ENCODE measurements around the gene ABLIM2. TPM values are rescaled to one million over a fixed set of nuclear protein-coding genes. Genes with fewer than 3 reads are reported as not detected.
A peak's percentile ranks its signal among the peaks of the same experiment; 100 is the strongest.

Gene ABLIM2
- total RNA-seq, 3 donors from 2014 or later, result 0.26 to 0.54 (median 0.30) TPM

- Mint-ChIP-seq H3K27me3 (ENCODE audit: low read depth) (peaks cover 10% of the 10 kb centered on the region), H3K4me3 (no peak overlapping the region), H3K36me3 (ENCODE audit: insufficient read depth) (no peaks in the 10 kb centered on the region), H3K4me1 (ENCODE audit: low read depth) (peaks cover 7% of the 10 kb centered on the region), H3K9me3 (peaks cover 15% of the 10 kb centered on the region)
- DNase-seq, result no peak
- peak; percentile 50 to 71 for ATAC-seq
These were observed 13.6 kb upstream of the ABLIM2 start for GRCh38 chr4:8171984-8172924.

GRCh38 chr4:8171266-8171665 lies 12.7 kb upstream of the ABLIM2 start:
- H3K36me3 Mint-ChIP-seq (ENCODE audit: insufficient read depth), result no peaks in the 10 kb centered on the region
- peaks cover 12% of the 10 kb centered on the region for H3K27me3 Mint-ChIP-seq (ENCODE audit: low read depth)
- DNase-seq (no peak), ATAC-seq (no peak)
- H3K4me3 Mint-ChIP-seq, result no peak overlapping the region
- peaks cover 7% of the 10 kb centered on the region for H3K4me1 Mint-ChIP-seq (ENCODE audit: low read depth)
- peaks cover 15% of the 10 kb centered on the region for H3K9me3 Mint-ChIP-seq

- no peak for ATAC-seq
- H3K27me3 Mint-ChIP-seq (ENCODE audit: low read depth), result peaks cover 12% of the 10 kb centered on the region
- no peaks in the 10 kb centered on the region for H3K36me3 Mint-ChIP-seq (ENCODE audit: insufficient read depth)
- H3K9me3 Mint-ChIP-seq, result peaks cover 15% of the 10 kb centered on the region
- DNase-seq, result no peak
- peaks cover 7% of the 10 kb centered on the region for H3K4me1 Mint-ChIP-seq (ENCODE audit: low read depth)
- H3K4me3 Mint-ChIP-seq, result no peak overlapping the region
These were observed 11.7 kb upstream of the ABLIM2 start for GRCh38 chr4:8170341-8170740.

GRCh38 chr4:8169763-8170162 lies 11.2 kb upstream of the ABLIM2 start:
- peaks cover 7% of the 10 kb centered on the region for H3K4me1 Mint-ChIP-seq (ENCODE audit: low read depth)
- H3K4me3 Mint-ChIP-seq, result no peak overlapping the region
- peaks cover 15% of the 10 kb centered on the region for H3K9me3 Mint-ChIP-seq
- peaks cover 12% of the 10 kb centered on the region for H3K27me3 Mint-ChIP-seq (ENCODE audit: low read depth)
- no peaks in the 10 kb centered on the region for H3K36me3 Mint-ChIP-seq (ENCODE audit: insufficient read depth)
- DNase-seq (no peak), ATAC-seq (no peak)

- no peaks in the 10 kb centered on the region for H3K36me3 Mint-ChIP-seq (ENCODE audit: insufficient read depth)
- peaks cover 15% of the 10 kb centered on the region for H3K9me3 Mint-ChIP-seq
- peaks cover 12% of the 10 kb centered on the region for H3K27me3 Mint-ChIP-seq (ENCODE audit: low read depth)
These were observed 10.4 kb upstream of the ABLIM2 start for GRCh38 chr4:8168832-8169598.

GRCh38 chr4:8168232-8168631 lies 9.6 kb upstream of the ABLIM2 start:
- H3K4me3 Mint-ChIP-seq, result no peak overlapping the region
- DNase-seq, result no peak
- peaks cover 7% of the 10 kb centered on the region for H3K4me1 Mint-ChIP-seq (ENCODE audit: low read depth)
- H3K9me3 Mint-ChIP-seq, result peaks cover 15% of the 10 kb centered on the region
- no peak for ATAC-seq
- H3K27me3 Mint-ChIP-seq (ENCODE audit: low read depth), result peaks cover 12% of the 10 kb centered on the region
- no peaks in the 10 kb centered on the region for H3K36me3 Mint-ChIP-seq (ENCODE audit: insufficient read depth)

More at GRCh38 chr4:8168832-8169598, 10.4 kb upstream of the ABLIM2 start:
- Mint-ChIP-seq H3K4me3 (no peak overlapping the region), H3K4me1 (ENCODE audit: low read depth) (peaks cover 7% of the 10 kb centered on the region)
- no peak for DNase-seq
- ATAC-seq, result no peak

- no peak for ATAC-seq
- peaks cover 15% of the 10 kb centered on the region for H3K9me3 Mint-ChIP-seq
These were observed 9.2 kb upstream of the ABLIM2 start for GRCh38 chr4:8167815-8168214.

GRCh38 chr4:8167291-8167690 lies 8.7 kb upstream of the ABLIM2 start:
- H3K36me3 Mint-ChIP-seq (ENCODE audit: insufficient read depth), result no peaks in the 10 kb centered on the region
- DNase-seq, result no peak
- peaks cover 12% of the 10 kb centered on the region for H3K27me3 Mint-ChIP-seq (ENCODE audit: low read depth)
- peaks cover 15% of the 10 kb centered on the region for H3K9me3 Mint-ChIP-seq
- H3K4me1 Mint-ChIP-seq (ENCODE audit: low read depth), result peaks cover 4% of the 10 kb centered on the region
- ATAC-seq, result no peak
- no peak overlapping the region for H3K4me3 Mint-ChIP-seq

More at GRCh38 chr4:8167815-8168214, 9.2 kb upstream of the ABLIM2 start:
- H3K4me1 Mint-ChIP-seq (ENCODE audit: low read depth), result peaks cover 7% of the 10 kb centered on the region
- DNase-seq, result no peak
- peaks cover 12% of the 10 kb centered on the region for H3K27me3 Mint-ChIP-seq (ENCODE audit: low read depth)
- H3K4me3 Mint-ChIP-seq, result no peak overlapping the region
- no peaks in the 10 kb centered on the region for H3K36me3 Mint-ChIP-seq (ENCODE audit: insufficient read depth)

GRCh38 chr4:8165374-8165896 lies 6.8 kb upstream of the ABLIM2 start:
- DNase-seq (no peak), ATAC-seq (no peak)
- H3K36me3 Mint-ChIP-seq (ENCODE audit: insufficient read depth), result no peaks in the 10 kb centered on the region
- H3K27me3 Mint-ChIP-seq (ENCODE audit: low read depth), result peaks cover 7% of the 10 kb centered on the region
- H3K4me1 Mint-ChIP-seq (ENCODE audit: low read depth), result no peaks in the 10 kb centered on the region
- peaks cover 15% of the 10 kb centered on the region for H3K9me3 Mint-ChIP-seq
- no peak overlapping the region for H3K4me3 Mint-ChIP-seq

- ATAC-seq (no peak), DNase-seq (no peak)
- peaks cover 15% of the 10 kb centered on the region for H3K9me3 Mint-ChIP-seq
- H3K27me3 Mint-ChIP-seq (ENCODE audit: low read depth), result peaks cover 5% of the 10 kb centered on the region
- no peaks in the 10 kb centered on the region for H3K36me3 Mint-ChIP-seq (ENCODE audit: insufficient read depth)
- no peak overlapping the region for H3K4me3 Mint-ChIP-seq
- H3K4me1 Mint-ChIP-seq (ENCODE audit: low read depth), result peaks cover 3% of the 10 kb centered on the region
These were observed 6.1 kb upstream of the ABLIM2 start for GRCh38 chr4:8164687-8165086.

GRCh38 chr4:8164194-8164565 lies 5.6 kb upstream of the ABLIM2 start:
- H3K27me3 Mint-ChIP-seq (ENCODE audit: low read depth), result peaks cover 2% of the 10 kb centered on the region
- no peak for ATAC-seq
- peaks cover 6% of the 10 kb centered on the region for H3K4me1 Mint-ChIP-seq (ENCODE audit: low read depth)
- no peak overlapping the region for H3K4me3 Mint-ChIP-seq
- no peaks in the 10 kb centered on the region for H3K36me3 Mint-ChIP-seq (ENCODE audit: insufficient read depth)
- peaks cover 12% of the 10 kb centered on the region for H3K9me3 Mint-ChIP-seq
- DNase-seq, result no peak

- H3K27me3 Mint-ChIP-seq (ENCODE audit: low read depth), result peaks cover 2% of the 10 kb centered on the region
- peaks cover 6% of the 10 kb centered on the region for H3K9me3 Mint-ChIP-seq
- H3K4me1 Mint-ChIP-seq (ENCODE audit: low read depth), result peaks cover 10% of the 10 kb centered on the region
- no peaks in the 10 kb centered on the region for H3K36me3 Mint-ChIP-seq (ENCODE audit: insufficient read depth)
- ATAC-seq (no peak), DNase-seq (no peak)
- no peak overlapping the region for H3K4me3 Mint-ChIP-seq
These were observed 5.0 kb upstream of the ABLIM2 start for GRCh38 chr4:8163436-8164193.

- ATAC-seq (no peak), DNase-seq (no peak)
- Mint-ChIP-seq H3K4me1 (ENCODE audit: low read depth) (peaks cover 10% of the 10 kb centered on the region), H3K9me3 (peaks cover under 1% of the 10 kb centered on the region), H3K36me3 (ENCODE audit: insufficient read depth) (no peaks in the 10 kb centered on the region), H3K27me3 (ENCODE audit: low read depth) (peaks cover 2% of the 10 kb centered on the region), H3K4me3 (no peak overlapping the region)
These were observed 4.4 kb upstream of the ABLIM2 start for GRCh38 chr4:8163026-8163425.

- no peak for ATAC-seq
- peaks cover 11% of the 10 kb centered on the region for H3K4me1 Mint-ChIP-seq (ENCODE audit: low read depth)
- H3K4me3 Mint-ChIP-seq, result no peak overlapping the region
- no peaks in the 10 kb centered on the region for H3K36me3 Mint-ChIP-seq (ENCODE audit: insufficient read depth)
- DNase-seq, result no peak
- no peaks in the 10 kb centered on the region for H3K9me3 Mint-ChIP-seq
- peaks cover 3% of the 10 kb centered on the region for H3K27me3 Mint-ChIP-seq (ENCODE audit: low read depth)
These were observed 4.0 kb upstream of the ABLIM2 start for GRCh38 chr4:8162625-8163024.
